GM12878 (cell line): ENCODE results near the gene SMCO4.

Source experiments
- ASH2L ChIP-seq: fragments of 300-600, 200-600 bp; sonication (generic); IDR thresholded peaks from 2 replicates; pipeline ENCODE4 v1.6.1; 2017; ENCODE audit warnings: low read depth, mild to moderate bottlenecking, borderline replicate concordance
- CBX3 ChIP-seq: fragments of 200-600 bp; sonication (generic); IDR thresholded peaks from 2 replicates; pipeline ENCODE4 v1.6.1; 2016; ENCODE audit warnings: low read depth, borderline replicate concordance
- CHD2 ChIP-seq: IDR thresholded peaks from 2 replicates; pipeline ENCODE4 v1.6.1; 2011; ENCODE audit warnings: low read depth, low read length, improper control_type of control experiment, borderline replicate concordance
- ESRRA ChIP-seq: IDR thresholded peaks from 2 replicates; pipeline ENCODE4 v1.6.1; 2012; ENCODE audit warnings: mild to moderate bottlenecking, low read length, improper control_type of control experiment
- EZH2 ChIP-seq: IDR thresholded peaks from 2 replicates; pipeline ENCODE4 v1.6.1; 2012; ENCODE audit warnings: low read depth, mild to moderate bottlenecking, control low read depth, inconsistent platforms, low read length, borderline replicate concordance; ENCODE audit not compliant: control insufficient read depth
- FOS ChIP-seq: IDR thresholded peaks from 3 replicates; pipeline ENCODE4 v1.6.1; 2011; ENCODE audit warnings: borderline replicate concordance; ENCODE audit not compliant: insufficient read length; ENCODE audit errors: extremely low read depth
- POLR2A ChIP-seq: IDR thresholded peaks from 2 replicates; pipeline ENCODE4 v1.6.1; 2011; ENCODE audit warnings: low read depth, mild to moderate bottlenecking, low read length
- POLR2AphosphoS5 ChIP-seq: IDR thresholded peaks from 2 replicates; pipeline ENCODE4 v1.6.1; 2011; ENCODE audit warnings: mild to moderate bottlenecking, low read length, inconsistent platforms
- SIN3A ChIP-seq: IDR thresholded peaks from 2 replicates; pipeline ENCODE4 v1.6.1; 2012; ENCODE audit warnings: low read depth, low read length, improper control_type of control experiment
- SP1 ChIP-seq: IDR thresholded peaks from one replicate; pipeline ENCODE4 v1.6.1; 2011; ENCODE audit warnings: low read depth, low read length
- SUZ12 ChIP-seq: fragments of 200-600 bp; sonication (generic); IDR thresholded peaks from one replicate; pipeline ENCODE4 v1.6.1; 2018; ENCODE audit warnings: antibody characterized with exemption, mild to moderate bottlenecking; ENCODE audit not compliant: unreplicated experiment
- YY1 ChIP-seq: IDR thresholded peaks from 2 replicates; pipeline ENCODE4 v1.6.1; 2011; ENCODE audit warnings: low read depth, mild to moderate bottlenecking, low read length
- ZBTB11 ChIP-seq: fragments of 450-650 bp; formaldehyde crosslinking; IDR thresholded peaks from 2 replicates; pipeline ENCODE4 v1.5.0; 2022; ENCODE audit warnings: mild to moderate bottlenecking, missing genetic modification characterization
- TF ChIP-seq, protein P1 (sequence below), 3 experiments: IDR thresholded peaks in 2 of 3; conservative IDR thresholded peaks in 1 of 3; 2 replicates each; pipeline ENCODE4 v1.5.1; 2011; ENCODE audit warnings: low read depth in 3 of 3, low read length in 3 of 3, mild to moderate bottlenecking in 3 of 3, control low read depth in 2 of 3, moderate library complexity in 2 of 3, inconsistent platforms in 1 of 3, mixed read lengths in 1 of 3; ENCODE audit not compliant: control insufficient read depth in 2 of 3, insufficient read depth in 1 of 3; ENCODE audit errors: extremely low read depth in 1 of 3

GRCh38 chr11:93518081-93518480 lies 25.1 kb downstream of the SMCO4 start:
- TF ChIP-seq ASH2L: no peak
- TF ChIP-seq ZBTB11 (CRISPR knock-in tag): no peak
- no peak for TF ChIP-seq EZH2
- no peak for TF ChIP-seq SP1
- no peak for TF ChIP-seq CHD2
- TF ChIP-seq CBX3: no peak
- TF ChIP-seq YY1: no peak
- TF ChIP-seq FOS: no peak
- no peak for TF ChIP-seq POLR2AphosphoS5
- TF ChIP-seq ESRRA: no peak
- no peak for TF ChIP-seq POLR2A
- TF ChIP-seq, protein P1, sequence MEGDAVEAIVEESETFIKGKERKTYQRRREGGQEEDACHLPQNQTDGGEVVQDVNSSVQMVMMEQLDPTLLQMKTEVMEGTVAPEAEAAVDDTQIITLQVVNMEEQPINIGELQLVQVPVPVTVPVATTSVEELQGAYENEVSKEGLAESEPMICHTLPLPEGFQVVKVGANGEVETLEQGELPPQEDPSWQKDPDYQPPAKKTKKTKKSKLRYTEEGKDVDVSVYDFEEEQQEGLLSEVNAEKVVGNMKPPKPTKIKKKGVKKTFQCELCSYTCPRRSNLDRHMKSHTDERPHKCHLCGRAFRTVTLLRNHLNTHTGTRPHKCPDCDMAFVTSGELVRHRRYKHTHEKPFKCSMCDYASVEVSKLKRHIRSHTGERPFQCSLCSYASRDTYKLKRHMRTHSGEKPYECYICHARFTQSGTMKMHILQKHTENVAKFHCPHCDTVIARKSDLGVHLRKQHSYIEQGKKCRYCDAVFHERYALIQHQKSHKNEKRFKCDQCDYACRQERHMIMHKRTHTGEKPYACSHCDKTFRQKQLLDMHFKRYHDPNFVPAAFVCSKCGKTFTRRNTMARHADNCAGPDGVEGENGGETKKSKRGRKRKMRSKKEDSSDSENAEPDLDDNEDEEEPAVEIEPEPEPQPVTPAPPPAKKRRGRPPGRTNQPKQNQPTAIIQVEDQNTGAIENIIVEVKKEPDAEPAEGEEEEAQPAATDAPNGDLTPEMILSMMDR (IDR thresholded peaks at IDR 0.05 in 2 of 3, conservative IDR thresholded peaks at IDR 0.05 in 1 of 3; ENCODE audit: control insufficient read depth in 2 of 3, extremely low read depth in 1 of 3, insufficient read depth in 1 of 3, low read depth in 3 of 3, low read length in 3 of 3): no peak
- no peak for TF ChIP-seq SUZ12
- no peak for TF ChIP-seq SIN3A
